BLaER1 (cell line): ENCODE results near the gene CTNNBL1.
"Not testable (repeated sequence)": the region's sequence is repeated elsewhere in the genome, so short reads cannot be mapped to it uniquely, and the experiment has no call there.

Experiments used
- H3K27ac ChIP-seq: shearing (Covaris generic); formaldehyde crosslinking; 2 replicates; pipeline ENCODE4 v1.8.1; 2022
- H3K27me3 ChIP-seq: shearing (Covaris generic); formaldehyde crosslinking; 2 replicates; pipeline ENCODE4 v1.8.1; 2022
- H3K36me3 ChIP-seq: shearing (Covaris generic); formaldehyde crosslinking; 2 replicates; pipeline ENCODE4 v1.8.1; 2022
- H3K4me1 ChIP-seq: shearing (Covaris generic); formaldehyde crosslinking; 2 replicates; pipeline ENCODE4 v1.8.1; 2022
- H3K4me2 ChIP-seq: shearing (Covaris generic); formaldehyde crosslinking; 2 replicates; pipeline ENCODE4 v1.8.1; 2022
- H3K4me3 ChIP-seq: shearing (Covaris generic); formaldehyde crosslinking; 2 replicates; pipeline ENCODE4 v1.8.1; 2022
- H3K9ac ChIP-seq: shearing (Covaris generic); formaldehyde crosslinking; 2 replicates; pipeline ENCODE4 v1.8.1; 2022
- H3K9me3 ChIP-seq: shearing (Covaris generic); formaldehyde crosslinking; 2 replicates; pipeline ENCODE4 v1.8.1; 2022
- H4K20me1 ChIP-seq: shearing (Covaris generic); formaldehyde crosslinking; 2 replicates; pipeline ENCODE4 v1.8.1; 2022
- Cebpa-rat ChIP-seq: shearing (Covaris generic); IDR thresholded peaks from 2 replicates; pipeline ENCODE4 v1.8.1; 2022

CTNNBL1 gene

DNA sequence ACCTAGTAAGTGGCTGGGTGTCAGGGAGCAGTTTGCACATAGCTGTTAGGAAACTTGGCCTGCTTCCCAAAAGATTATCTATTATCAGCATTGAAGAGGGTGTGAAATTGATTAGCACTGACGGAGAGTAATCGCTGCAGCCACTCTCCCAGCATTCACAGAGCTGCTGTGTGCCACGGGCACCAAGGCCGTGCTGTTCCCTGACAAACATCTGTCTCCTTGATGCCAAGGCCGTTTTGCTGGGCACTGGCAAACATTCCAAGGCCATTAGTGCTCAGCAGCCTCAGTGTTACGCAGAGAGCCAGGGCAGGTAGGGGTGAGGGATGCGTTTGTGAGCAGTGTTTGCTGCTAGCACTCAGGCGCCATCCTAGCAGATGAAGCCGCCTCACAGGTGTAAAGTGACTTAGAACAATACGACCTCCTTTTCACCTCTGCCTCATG is 151.4 kb downstream of the CTNNBL1 start:
- no peaks in the 10 kb centered on the region; the same call in 1 of the 2 replicates for H3K27me3 ChIP-seq
- no peak overlapping the region for H3K9ac ChIP-seq
- no peaks in the 10 kb centered on the region for H4K20me1 ChIP-seq
- H3K36me3 ChIP-seq = peaks cover 96% of the 10 kb centered on the region
- H3K27ac ChIP-seq = no peak overlapping the region
- H3K9me3 ChIP-seq = no peaks in the 10 kb centered on the region
- H3K4me3 ChIP-seq = no peak overlapping the region
- no peaks in the 10 kb centered on the region for H3K4me1 ChIP-seq
- H3K4me2 ChIP-seq = no peak overlapping the region
- TF ChIP-seq Cebpa-rat = no peak

DNA sequence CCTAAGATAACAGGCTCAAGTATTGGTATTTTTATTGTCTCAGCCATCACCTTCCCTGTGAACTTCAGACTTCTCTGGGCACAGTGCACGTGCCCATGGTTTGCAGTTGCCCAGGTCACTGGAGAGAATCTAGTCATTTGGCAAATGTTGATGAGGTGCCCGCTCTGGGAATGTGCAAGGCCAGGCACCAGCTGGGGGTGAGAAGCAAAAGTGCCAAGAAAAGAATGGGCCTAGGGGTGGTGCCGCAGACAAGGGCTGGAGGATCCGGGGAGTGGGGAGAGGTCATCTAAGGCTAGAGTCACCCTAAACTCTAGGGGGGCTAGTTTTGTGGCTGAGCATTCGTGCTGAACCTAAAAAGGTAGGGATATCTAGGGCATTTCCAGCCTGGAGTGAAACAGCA is 152.0 kb downstream of the CTNNBL1 start:
- H4K20me1 ChIP-seq = no peaks in the 10 kb centered on the region
- no peak overlapping the region for H3K9ac ChIP-seq
- H3K27me3 ChIP-seq = no peaks in the 10 kb centered on the region; the same call in 1 of the 2 replicates
- H3K36me3 ChIP-seq = peaks cover 96% of the 10 kb centered on the region
- H3K4me3 ChIP-seq = no peak overlapping the region
- H3K9me3 ChIP-seq = no peaks in the 10 kb centered on the region
- TF ChIP-seq Cebpa-rat = no peak
- H3K27ac ChIP-seq = no peak overlapping the region
- H3K4me2 ChIP-seq = no peak overlapping the region
- H3K4me1 ChIP-seq = no peaks in the 10 kb centered on the region

DNA sequence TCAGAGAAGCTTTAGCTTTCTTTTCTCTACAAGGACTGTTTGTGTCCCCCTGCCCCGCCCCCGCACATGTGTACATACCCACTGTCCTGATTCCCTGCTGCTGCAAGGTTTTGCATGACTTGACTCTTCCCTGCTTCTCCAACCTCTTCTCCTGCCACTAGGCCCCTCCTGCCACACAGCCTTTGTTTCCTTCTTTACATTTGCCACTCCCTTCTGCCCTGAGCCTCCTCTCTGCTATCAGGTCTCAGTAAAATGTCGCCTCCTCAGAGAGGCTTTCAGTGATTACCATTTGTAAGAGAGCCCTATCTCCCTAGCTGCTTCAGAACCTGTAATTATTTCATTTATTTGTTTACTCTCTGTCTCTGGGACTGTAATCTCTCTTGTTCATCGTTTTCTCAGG is 152.7 kb downstream of the CTNNBL1 start:
- no peaks in the 10 kb centered on the region for H3K9me3 ChIP-seq
- no peaks in the 10 kb centered on the region for H4K20me1 ChIP-seq
- H3K36me3 ChIP-seq = peaks cover 94% of the 10 kb centered on the region
- no peak overlapping the region for H3K4me3 ChIP-seq
- H3K4me2 ChIP-seq = no peak overlapping the region
- H3K27ac ChIP-seq = no peak overlapping the region
- H3K4me1 ChIP-seq = no peaks in the 10 kb centered on the region
- no peak overlapping the region for H3K9ac ChIP-seq
- H3K27me3 ChIP-seq = no peaks in the 10 kb centered on the region; the same call in 1 of the 2 replicates
- TF ChIP-seq Cebpa-rat = no peak

DNA sequence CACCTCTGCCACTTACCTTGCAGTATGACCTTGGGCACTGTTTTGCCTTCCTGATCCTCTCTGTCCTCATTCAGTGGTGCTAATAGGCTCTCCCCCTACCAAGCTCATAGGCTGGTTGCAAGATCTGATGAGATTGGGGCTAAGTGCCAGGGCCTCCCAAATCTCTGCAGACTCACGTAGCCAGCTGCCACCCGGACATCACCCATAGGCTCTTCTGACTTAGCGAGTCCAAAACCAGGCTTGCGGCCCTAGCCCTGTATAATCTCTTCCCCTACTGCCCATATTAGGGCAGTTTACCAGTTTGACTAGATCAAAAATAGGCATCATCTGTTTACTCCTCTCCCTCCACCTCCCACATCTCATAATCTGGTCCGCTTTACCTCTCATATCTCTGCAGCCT is 154.9 kb downstream of the CTNNBL1 start:
- Histone ChIP-seq H3K27me3 (no peaks in the 10 kb centered on the region; the same call in 1 of the 2 replicates), H3K4me3 (no peak overlapping the region), H3K27ac (no peak overlapping the region), H3K9ac (no peak overlapping the region), H3K36me3 (peaks cover 94% of the 10 kb centered on the region), H3K9me3 (no peaks in the 10 kb centered on the region), H3K4me1 (no peaks in the 10 kb centered on the region), H3K4me2 (no peak overlapping the region), H4K20me1 (no peaks in the 10 kb centered on the region)
- TF ChIP-seq Cebpa-rat = no peak

DNA sequence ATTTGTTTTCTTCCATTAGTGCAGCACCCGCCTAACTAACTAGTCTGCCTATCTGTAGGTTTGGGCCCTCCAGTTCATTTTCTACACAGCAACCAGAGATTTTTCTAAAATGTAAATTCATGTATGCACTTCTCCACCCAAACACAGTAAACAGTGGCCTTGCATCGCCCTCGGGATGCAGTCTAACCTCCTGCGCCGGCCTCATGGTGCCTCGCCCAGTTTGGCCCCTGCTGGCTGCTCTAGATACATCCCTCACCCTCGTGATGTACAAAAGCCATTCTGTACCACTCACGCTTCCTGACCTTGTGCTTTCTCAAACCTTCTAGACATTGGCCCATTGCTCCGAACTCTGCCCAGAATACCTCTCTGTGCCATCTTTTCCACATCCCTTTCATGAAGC is 155.3 kb downstream of the CTNNBL1 start:
- no peaks in the 10 kb centered on the region; the same call in 1 of the 2 replicates for H3K27me3 ChIP-seq
- H3K4me2 ChIP-seq = no peak overlapping the region
- H3K9me3 ChIP-seq = no peaks in the 10 kb centered on the region
- H3K4me3 ChIP-seq = no peak overlapping the region
- no peaks in the 10 kb centered on the region for H4K20me1 ChIP-seq
- no peak overlapping the region for H3K27ac ChIP-seq
- H3K36me3 ChIP-seq = peaks cover 94% of the 10 kb centered on the region
- no peaks in the 10 kb centered on the region for H3K4me1 ChIP-seq
- no peak for TF ChIP-seq Cebpa-rat
- H3K9ac ChIP-seq = no peak overlapping the region

DNA sequence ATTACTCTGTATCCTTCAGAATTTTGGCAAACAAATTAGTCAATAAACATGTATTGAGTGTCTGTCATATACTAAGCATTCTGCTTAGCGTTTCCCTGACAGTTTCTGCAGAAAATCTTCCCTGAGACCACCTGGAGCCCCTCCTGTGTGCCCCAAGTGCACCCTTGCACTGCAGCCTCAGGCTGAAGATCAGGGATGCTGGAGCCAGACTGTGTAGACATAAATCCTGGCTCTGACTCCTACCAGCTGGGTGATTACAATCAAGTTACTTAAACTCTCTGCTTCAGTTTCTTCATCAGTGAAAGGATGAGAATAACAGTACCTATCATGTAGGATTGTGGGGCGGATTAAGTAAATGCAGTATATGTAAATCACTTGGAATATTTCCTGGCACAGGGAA is 155.7 kb downstream of the CTNNBL1 start:
- no peak overlapping the region for H3K4me2 ChIP-seq
- H3K9ac ChIP-seq = no peak overlapping the region
- H3K4me1 ChIP-seq = no peaks in the 10 kb centered on the region

DNA sequence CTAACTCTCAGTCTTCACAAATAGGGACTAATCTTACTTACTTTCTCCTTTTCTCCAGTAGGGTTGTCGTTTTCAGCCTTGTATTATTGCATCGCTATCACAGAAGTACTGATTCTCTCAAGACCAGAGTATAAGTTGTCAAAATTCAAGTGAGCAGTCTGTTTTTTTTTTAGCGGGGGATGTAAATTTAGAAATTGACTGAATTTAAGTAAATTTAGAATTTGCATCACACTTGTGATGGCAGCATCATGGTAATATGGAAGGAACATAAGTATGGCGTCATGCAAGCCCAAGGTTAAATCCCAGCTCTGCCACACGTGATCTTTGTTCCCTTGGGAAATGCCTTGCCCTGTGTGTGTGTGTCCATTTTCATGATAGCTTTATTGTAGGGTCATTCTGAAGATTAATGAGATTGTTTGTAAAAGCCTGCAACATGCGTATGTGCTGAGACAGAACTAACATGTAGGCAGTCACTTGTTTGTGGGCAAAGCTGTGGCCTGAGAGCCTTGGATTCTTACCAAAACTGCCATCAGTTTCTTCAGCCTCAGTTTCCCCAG is 156.3 kb downstream of the CTNNBL1 start:
- no peak for TF ChIP-seq Cebpa-rat
- no peaks in the 10 kb centered on the region for H3K9me3 ChIP-seq
- H3K27me3 ChIP-seq = no peaks in the 10 kb centered on the region; the same call in 1 of the 2 replicates
- H3K4me3 ChIP-seq = no peak overlapping the region
- H3K9ac ChIP-seq = no peak overlapping the region
- no peak overlapping the region for H3K27ac ChIP-seq
- peaks cover 91% of the 10 kb centered on the region for H3K36me3 ChIP-seq
- no peaks in the 10 kb centered on the region for H4K20me1 ChIP-seq
- no peak overlapping the region for H3K4me2 ChIP-seq
- no peaks in the 10 kb centered on the region for H3K4me1 ChIP-seq

More for the DNA sequence above, 155.7 kb downstream of the CTNNBL1 start:
- peaks cover 94% of the 10 kb centered on the region for H3K36me3 ChIP-seq
- no peak for TF ChIP-seq Cebpa-rat
- H4K20me1 ChIP-seq = no peaks in the 10 kb centered on the region
- no peaks in the 10 kb centered on the region; the same call in 1 of the 2 replicates for H3K27me3 ChIP-seq
- H3K9me3 ChIP-seq = no peaks in the 10 kb centered on the region
- H3K27ac ChIP-seq = no peak overlapping the region
- no peak overlapping the region for H3K4me3 ChIP-seq

DNA sequence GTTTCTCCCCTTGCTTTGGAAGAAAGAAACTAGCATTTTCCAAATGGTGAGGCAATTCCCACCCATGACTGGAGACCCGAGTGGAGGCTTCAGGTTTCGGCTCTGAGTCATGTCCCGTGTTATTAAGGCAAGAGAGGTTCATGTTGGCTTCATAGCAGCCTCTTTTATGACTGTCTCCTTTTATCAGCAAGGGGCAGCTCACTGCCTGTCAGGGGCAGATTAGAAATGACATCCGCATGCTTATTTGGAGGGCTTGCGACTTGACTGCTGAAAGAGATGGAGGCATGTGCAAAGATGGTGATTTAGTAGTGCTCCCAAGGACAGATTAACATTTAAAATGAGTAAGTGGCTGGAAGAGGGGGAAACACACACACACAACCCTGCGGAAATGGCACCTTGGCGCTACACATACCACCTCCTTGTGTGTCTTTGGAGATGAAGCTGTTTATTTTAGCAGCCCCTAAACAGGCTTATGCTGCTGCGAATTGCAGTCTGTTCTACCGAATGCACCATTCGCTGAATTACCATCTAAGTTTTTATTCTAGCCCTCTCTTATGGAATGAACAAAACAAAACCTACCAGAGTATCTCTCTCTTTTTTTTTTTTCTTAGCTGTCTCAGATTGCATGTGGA is 157.0 kb downstream of the CTNNBL1 start:
- no peak for TF ChIP-seq Cebpa-rat
- Histone ChIP-seq H3K27me3 (no peaks in the 10 kb centered on the region), H3K9me3 (no peaks in the 10 kb centered on the region), H3K36me3 (peaks cover 90% of the 10 kb centered on the region), H4K20me1 (no peaks in the 10 kb centered on the region), H3K27ac (no peak overlapping the region), H3K4me2 (no peak overlapping the region), H3K4me1 (no peaks in the 10 kb centered on the region), H3K4me3 (no peak overlapping the region), H3K9ac (no peak overlapping the region)

DNA sequence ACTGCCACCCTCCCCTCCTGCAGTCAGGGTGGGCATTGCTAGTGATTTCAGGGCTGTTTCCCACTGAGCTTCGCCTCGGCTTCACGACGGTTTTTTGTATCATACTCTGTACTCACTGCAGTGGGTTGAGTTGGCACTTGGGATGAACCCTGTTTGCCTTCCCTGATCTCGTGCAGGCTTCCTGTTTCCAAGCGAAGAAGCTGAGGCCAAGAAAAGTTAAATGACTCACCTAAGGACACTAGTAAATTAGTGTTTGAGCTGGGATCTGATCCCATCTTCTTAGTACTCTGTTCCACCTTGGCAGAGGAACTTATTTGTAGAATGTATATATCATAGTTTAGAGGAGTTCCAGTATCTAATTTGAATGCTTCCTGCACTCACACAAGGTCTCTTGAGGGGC is 158.8 kb downstream of the CTNNBL1 start:
- Histone ChIP-seq H3K27me3 (no peaks in the 10 kb centered on the region), H3K4me3 (no peak overlapping the region), H3K4me2 (no peak overlapping the region), H3K36me3 (peaks cover 93% of the 10 kb centered on the region), H3K4me1 (no peaks in the 10 kb centered on the region), H3K9me3 (no peaks in the 10 kb centered on the region), H3K9ac (no peak overlapping the region), H3K27ac (no peak overlapping the region), H4K20me1 (no peaks in the 10 kb centered on the region)
- no peak for TF ChIP-seq Cebpa-rat

DNA sequence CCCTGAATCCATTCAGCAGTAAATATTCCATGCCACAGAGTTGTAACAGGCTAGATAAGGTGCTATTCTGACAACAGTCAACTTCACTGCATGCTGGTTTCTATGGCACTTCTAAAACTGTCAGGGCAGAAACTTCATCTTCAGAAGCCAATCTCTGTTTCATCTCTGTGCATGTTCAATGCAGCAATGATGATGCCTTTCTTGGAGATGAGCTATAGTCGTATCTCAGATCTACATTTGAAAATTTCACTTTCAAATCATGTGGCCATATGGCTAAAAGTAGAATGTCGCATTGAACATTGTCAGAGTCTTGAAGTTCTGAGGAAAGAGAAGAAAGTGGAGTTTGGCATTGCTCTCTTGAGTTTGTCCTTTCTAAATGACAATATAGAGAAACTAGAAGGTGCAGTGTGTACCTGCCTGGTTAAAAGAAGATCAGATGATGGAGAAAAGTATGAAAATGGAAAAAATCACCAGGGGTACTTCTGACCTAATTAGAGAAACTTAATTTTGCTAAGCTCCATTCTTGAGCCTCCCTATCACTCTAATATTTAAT is 160.1 kb downstream of the CTNNBL1 start:
- Histone ChIP-seq H3K27me3 (no peaks in the 10 kb centered on the region), H3K4me3 (no peak overlapping the region), H3K36me3 (peaks cover 92% of the 10 kb centered on the region), H3K27ac (no peak overlapping the region), H3K4me2 (no peak overlapping the region), H3K9me3 (no peaks in the 10 kb centered on the region), H3K4me1 (no peaks in the 10 kb centered on the region), H3K9ac (no peak overlapping the region), H4K20me1 (no peaks in the 10 kb centered on the region)
- no peak for TF ChIP-seq Cebpa-rat

DNA sequence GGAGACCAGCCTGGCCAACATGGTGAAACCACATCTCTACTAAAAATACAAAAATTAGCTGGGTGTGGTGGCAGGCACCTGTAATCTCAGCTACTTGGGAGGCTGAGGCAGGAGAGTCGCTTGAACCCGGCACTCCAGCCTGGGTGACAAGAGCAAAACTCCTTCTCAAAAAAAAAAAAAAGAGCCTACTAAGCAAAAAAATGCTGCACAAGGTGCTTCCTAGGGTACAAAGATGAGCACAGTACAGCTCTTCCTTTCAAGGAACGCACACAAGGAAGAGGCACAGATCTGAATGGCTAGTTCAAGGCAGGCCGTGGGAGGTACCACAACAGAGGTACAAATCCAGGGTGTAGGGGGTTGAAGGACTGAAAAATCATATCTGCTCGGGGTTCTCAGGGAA is 162.2 kb downstream of the CTNNBL1 start:
- not testable (repeated sequence) for H3K4me1 ChIP-seq, H3K27me3 ChIP-seq, H3K27ac ChIP-seq, H3K9me3 ChIP-seq, H3K9ac ChIP-seq, H4K20me1 ChIP-seq, H3K4me3 ChIP-seq, H3K4me2 ChIP-seq
- peaks cover 91% of the 10 kb centered on the region for H3K36me3 ChIP-seq
